ENCODE measurements around the gene TBC1D22A.

Gene TBC1D22A

DNA sequence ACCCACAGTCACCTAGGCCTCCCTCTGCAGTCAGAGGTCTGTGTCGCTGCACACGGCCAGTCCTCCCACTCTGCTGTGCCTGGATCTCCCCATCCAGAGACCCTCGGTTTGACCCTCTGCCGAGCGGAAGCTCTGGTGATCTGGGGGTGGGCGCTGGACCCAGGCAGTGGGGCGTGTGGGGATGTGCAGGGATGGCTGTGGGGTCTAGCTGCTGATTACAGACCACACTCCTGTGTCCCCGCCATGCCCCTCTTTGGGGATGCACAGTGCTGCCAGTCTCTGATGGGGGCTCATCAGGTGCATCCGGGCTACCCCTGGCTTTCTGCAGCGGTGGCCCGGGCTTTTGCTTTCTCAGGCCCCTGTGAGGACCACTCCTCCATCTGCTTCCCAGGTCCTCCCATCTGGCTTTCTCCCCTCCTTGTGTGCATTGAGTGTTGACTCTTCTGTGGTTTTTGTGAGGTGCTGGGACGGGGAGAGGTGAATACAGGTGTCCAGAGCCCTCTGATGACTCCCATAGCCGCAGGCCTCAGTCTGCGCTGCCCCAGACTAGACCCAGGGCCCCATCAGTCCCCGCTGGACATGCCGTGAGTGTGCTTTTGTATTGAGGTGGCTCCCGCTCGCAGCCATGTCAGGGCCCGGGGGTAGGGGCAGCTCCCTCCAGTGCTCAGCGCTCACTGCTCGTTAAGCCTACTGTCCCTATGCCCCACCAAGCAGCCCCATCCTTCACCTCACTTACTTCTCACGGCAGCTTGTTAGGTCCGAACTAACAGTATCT lies 251.6 kb downstream of the TBC1D22A start:
- DNase-seq (ENCODE audit: low read depth in 2 of 2), result no peak

DNA sequence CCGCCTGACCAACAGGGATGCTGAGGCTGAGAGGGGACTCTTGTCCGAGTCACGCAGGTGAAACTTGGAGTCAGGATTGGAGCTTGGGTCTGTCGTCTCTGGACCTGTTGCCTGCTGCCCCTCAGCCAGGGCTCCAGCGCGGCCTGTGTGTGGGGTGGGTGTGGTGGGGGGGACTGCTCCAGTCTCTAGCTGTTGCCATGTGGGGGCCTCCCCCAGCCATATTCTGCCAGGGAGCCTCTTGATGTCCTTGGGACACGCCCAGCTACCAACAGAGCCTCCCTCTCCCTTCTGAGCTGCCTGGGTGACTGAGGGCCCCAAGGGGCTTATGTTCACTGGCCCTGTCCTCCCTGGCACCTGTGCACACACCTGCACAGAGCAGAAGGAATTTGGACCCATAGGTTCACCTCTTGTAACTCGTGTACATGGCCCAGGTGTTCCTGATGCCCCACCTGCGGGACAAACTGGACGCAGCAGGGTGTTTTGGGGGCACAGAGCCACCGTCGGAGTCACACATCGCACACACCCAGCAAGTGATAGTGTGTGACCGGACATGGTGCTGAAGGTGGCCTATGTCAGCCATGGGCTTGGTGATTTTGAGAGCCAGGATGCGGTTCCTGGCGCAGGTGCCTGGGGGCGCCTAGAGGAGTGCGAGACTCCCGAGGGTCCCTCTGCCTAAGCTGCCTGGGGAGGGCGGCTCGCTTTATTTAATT lies 252.3 kb downstream of the TBC1D22A start:
- no peak for DNase-seq (ENCODE audit: low read depth in 2 of 2)

DNA sequence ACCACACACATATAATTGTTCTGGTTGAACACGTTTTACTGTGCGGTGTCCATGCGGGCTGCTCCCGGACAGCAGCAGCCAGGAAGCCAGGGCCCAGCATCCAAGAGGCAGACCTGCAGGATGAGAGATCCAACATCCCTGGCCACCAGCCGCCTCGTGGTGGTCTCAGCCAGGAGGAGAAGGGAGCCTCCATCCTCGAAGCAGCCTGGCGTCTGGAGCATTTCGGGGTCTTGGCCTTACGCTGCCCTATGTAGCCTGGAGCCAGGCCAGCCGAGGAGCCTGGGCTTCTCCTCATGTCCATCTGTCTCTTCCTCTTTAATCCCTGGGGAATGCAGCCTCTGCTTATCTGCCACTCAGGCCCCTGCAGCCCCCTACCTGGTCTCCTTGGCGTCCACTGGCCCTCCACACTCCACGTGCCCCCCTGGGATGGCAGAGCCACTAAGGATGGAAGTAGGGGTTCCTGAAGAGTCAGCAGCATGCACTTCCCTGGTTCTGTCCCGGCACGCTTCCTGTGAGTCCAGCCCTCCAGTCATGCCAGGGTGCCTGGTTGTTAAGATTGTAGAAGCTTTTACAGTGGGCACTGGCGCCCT lies 253.2 kb downstream of the TBC1D22A start:
- DNase-seq (ENCODE audit: low read depth in 2 of 2), result no peak

DNA sequence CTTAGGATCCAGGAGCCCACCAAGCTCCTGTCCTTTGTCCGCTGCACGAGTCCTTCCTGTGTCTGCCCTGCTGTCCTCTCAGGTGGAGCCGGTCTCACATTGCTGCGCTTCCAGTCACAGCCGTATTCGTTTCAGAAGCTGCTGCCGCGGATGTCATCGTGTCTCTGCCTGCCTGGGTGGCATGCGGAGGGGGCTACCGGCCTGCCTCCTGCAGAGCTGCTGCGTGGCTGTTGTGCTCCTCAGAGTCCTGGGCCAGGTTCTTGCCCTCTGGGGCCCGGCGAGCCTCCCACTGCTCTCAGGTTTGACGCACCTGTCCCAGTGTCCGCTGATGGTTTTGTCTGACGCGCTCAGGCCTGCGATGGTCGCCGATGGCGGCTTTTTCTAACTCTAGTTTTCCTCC lies 254.2 kb downstream of the TBC1D22A start:
- DNase-seq (ENCODE audit: low read depth in 2 of 2), result no peak

DNA sequence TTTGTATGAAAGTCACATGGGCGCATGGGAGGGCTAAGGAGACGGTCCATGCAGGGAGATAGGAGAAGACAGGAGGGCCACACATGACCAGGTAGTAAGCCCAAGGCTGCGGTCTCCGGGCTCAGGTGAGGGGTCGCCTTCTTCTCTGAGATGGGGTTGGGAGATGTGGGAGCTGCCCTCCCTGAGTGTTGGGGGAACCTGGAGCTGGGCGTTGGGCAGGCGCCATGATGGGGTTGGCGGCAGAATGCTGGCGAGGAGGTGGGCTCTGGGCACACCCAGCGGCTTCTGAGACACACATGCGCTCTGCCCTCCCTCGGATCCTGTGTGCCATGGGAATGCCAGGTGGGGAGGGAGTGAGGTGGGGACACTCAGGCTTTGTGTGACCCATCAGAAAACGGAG lies 254.8 kb downstream of the TBC1D22A start:
- DNase-seq (ENCODE audit: low read depth in 2 of 2), result no peak

DNA sequence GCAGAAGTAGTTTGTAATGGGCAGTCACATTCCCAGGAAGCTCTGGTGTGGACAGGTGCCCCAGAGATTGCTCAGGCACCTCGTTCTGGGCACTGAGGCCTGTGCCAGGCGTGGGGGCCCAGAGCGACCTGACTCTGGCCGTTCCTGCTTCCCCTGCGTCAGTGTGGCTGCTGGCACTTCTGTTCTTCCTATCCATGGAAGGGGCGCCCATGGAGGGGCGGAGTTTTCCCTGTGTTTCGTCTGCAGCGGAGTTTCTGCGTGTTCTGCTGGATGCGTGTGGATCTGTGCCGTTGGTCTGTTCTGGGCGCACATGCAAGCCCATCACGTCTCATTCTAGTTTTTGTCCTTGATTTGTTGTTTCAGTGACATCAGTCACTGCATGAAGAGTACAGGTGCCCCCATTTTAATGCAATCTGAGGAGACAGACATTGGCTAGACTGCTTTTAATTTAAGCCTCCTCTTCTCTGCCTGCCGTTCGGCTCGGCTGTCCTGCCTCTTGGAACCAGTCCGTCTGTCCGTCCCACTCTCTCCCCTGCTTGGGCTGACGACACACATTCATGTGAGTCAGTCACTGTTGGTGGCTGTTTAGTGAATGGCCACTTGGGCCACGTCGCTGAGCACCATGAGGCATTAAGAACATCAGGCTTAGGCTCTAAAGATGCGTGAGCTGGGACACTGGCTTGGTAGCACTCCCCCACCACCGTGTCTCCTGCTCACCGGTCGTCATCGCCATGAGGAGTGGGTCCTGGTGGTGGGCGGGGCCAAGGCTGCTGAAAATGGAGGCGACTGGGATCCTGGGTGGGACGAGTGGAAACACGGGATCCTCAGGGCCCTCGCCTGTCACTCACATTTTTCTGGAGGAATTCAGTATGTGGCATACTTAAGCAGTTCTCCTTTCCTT lies 255.8 kb downstream of the TBC1D22A start:
- no peak for DNase-seq (ENCODE audit: low read depth in 2 of 2)

DNA sequence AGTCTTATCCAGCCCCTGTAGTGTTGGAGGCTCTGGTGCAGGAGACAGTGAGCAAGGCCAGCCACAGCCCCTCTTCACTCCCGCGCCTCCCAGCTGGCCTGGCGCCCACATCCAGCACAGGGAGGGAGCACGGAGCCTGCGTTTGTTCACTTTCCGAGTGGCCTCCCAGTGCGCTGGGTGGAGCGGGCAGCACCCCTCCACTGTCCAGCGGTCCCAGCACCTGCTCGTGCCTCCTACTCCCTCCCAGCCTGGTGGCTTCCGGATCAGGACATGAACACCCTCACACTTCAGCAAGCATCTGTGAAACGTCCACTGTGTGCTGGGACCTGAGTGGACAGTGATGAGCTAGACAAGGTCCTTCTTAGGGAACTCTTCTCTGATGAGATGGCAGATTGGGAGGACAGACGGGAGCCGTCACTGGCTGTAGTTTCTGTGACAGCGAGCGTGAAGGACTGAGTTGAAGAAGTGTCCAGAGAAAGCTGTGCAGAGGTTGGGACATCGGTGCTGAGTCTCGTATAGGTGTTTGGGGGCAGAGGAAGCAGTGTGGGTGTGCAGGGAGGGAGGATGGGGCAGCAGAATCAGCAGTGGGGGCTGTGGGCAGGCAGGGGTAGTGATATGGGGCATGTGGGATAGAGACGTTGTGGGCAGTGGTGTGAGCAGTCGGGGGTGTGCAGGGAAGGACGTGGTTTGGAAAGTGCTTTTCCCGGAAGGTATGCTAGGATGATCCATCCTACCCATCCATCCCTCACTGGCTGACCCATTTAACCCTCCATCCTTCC lies 256.8 kb downstream of the TBC1D22A start:
- DNase-seq (ENCODE audit: low read depth in 2 of 2), result no peak

DNA sequence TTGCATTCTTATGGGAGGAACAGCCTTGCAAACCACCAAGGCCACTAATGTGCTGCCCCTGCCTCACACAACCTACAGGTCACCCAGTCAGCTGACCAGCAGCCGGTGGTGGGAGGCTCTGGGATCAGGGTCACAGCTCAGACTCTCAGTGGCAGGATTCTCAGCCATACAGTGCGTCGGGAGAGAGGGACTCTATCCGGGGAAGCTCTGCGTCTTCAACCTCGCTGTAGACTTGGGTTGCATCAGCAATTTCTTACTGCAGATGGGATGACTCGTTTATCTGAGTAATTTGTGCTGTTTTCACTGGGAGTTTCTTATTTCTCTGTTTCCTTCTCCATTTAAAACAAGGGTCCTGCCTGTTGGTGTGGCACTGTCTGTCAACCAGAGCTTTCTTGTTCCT lies 257.7 kb downstream of the TBC1D22A start:
- no peak for DNase-seq (ENCODE audit: low read depth in 2 of 2)

DNA sequence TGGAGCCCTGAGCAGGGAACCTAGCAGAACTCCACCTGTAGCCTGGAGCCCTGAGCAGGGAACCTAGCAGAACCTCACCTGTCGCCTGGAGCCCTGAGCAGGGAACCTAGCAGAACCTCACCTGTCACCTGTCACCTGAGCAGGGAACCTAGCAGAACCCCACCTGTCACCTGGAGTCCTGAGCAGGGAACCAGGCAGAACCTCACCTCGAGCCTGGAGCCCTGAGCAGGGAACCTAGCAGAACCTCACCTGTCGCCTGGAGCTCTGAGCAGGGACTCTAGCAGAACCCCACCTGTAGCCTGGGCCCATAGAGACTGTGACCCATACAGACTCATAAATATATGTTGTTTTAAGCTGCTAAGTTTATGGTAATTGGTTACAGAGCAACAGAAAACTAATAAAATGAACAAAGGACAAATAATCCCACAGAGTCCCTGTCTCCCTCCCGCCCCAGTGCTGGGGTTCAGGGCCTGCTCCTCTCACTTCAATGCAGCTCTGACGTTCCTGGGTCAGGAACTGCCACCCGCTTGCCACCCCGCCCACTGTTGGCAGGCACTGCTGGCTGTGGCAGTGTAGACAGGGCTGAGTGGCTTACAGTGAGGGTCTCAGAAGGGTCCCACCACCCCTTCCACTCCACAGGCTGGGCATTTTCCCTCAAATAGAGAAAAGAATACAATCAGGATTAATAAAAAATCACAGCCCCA lies 259.1 kb downstream of the TBC1D22A start:
- no peak for DNase-seq (ENCODE audit: low read depth in 2 of 2)

DNA sequence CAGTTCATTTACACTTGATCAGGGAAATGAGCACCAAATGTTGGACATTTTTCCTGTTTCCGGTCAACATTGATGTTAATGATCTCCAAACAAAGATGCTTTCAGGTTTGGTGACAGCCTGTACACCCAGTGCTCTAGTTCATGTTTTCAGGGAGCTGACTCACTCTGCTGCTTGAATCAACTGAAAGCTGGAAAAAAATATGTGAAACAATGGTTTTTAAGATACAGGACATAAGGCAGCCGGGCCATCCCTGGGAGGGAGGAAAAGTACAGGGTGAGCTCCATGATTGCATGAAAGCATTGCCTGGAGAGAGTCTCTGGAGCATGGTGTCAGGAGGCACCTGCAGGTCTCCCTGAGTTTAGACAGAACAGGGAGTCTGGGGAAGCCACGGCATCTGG lies 259.6 kb downstream of the TBC1D22A start:
- DNase-seq (ENCODE audit: low read depth in 2 of 2), result no peak

DNA sequence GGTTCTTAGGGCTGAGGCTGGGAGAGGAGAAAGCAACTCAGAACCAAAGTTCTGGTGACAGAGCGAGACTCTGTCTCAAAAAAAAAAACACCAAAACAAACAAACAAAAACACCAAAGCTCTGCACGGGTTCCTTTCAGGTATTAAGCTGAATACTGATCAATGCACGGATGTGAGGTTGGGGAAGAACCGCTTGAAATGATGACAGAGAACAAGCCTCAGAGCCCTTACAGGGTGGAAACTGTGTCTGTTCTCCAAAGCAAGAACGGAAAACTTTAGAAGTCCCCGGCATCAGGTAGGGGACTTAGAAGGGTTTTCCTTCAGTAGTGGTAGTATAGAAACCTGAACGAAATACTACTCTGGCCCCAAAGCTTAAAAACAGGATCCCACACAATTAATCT lies 260.0 kb downstream of the TBC1D22A start:
- DNase-seq (ENCODE audit: low read depth in 2 of 2), result no peak

DNA sequence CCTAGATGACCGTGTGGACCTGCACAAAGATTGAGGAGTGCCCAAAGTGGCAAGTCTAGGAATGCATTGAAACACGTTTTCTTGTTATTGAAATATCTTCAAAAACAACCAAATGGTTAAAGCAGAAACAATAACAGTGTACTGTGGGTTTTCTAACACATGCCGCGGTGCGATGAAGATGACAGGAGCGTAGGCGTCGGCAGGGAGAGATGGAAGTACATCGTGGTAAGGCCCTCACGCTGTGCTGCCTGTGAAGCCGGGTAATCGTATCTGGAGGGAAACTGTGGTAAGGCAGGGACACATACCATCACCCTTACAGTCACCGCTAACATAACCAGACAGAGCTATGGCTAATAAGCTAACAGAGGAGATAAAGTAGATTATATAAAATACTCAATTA lies 261.4 kb downstream of the TBC1D22A start:
- no peak for DNase-seq (ENCODE audit: low read depth in 2 of 2)

DNA sequence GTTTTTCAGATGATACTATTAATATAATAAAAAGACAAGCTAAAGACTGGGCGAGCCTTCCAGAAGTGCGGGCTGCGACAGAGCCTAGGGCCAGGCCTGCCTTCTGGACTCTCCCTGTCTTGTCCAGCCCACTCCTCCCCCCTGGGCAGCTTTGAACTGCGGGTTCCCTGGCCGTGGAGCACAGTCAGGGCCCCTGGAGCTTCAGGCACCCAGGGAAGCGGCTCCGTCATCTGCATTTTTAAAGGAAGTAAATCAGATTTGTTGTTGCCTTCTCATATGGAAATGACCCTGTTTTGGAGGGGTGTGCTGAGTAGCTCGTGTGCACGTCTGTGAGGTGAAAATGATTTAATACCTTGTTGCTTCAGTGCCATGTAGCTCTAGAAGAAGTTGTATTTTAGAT lies 265.3 kb downstream of the TBC1D22A start:
- no peak for DNase-seq (ENCODE audit: low read depth in 2 of 2)

DNA sequence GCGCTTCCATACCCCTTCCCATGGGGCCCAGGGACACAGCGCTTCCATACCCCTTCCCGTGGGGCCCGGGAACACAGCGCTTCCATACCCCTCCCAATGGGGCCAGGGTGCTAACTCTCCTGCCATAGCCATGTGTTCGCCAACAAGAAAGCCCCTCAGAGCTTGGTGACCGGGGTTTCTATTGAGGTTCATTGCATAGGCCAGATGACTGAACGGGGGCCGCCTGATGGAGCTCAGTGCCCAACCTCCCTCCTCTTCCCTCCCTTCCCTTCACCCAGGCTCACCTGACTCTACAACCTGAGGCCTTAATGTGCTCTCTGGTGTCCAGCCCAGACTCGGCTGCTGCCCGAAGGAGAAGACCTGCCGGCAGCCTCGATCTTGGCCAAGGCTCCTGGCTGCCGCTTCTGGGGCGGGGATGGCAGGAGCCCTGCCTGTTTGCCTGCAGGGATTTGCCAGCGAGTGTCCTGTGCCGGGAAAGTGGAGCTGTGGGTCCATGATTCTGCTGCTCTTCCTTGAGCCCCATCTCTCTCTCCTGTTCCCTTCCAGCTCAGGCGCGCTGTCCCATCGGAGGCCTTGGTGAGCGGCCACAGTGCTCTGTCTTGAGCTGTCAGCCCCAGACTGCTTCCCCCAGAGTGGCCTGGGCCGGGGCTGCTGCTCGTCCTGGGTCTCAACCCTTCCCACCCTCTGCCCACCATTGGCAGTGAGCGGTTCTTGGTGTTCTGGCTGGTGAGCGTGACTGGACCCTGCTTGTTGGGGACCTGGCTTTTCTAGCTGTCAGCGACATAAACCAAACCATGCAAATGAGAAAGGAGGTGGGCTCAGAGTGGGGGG lies 267.0 kb downstream of the TBC1D22A start:
- DNase-seq (ENCODE audit: low read depth in 2 of 2), result no peak

DNA sequence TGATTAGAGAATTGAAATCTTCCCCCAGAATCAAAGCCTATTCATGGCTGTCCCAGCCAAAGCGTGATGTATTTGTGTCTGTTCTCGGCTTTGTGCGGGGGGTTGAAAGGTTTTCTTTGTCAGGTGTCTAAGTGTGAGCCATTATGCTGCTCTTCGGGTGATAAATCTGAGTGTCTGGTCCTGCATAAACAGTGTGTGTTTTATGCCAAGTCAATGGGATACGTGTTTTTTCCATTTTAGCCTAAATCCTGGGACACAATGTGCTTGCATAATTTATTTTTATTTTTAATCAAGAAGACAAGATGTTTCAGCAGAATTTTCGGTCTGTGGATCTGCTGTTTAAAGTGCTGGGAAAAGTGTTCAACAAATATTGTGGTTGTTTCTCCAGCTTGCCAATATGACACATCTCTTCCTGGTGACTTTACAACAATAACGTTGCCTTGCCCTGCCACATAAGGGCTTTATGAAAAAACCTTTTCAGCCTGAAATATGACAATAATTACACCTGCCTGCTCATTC lies 267.8 kb downstream of the TBC1D22A start:
- DNase-seq (ENCODE audit: low read depth in 2 of 2), result no peak

DNA sequence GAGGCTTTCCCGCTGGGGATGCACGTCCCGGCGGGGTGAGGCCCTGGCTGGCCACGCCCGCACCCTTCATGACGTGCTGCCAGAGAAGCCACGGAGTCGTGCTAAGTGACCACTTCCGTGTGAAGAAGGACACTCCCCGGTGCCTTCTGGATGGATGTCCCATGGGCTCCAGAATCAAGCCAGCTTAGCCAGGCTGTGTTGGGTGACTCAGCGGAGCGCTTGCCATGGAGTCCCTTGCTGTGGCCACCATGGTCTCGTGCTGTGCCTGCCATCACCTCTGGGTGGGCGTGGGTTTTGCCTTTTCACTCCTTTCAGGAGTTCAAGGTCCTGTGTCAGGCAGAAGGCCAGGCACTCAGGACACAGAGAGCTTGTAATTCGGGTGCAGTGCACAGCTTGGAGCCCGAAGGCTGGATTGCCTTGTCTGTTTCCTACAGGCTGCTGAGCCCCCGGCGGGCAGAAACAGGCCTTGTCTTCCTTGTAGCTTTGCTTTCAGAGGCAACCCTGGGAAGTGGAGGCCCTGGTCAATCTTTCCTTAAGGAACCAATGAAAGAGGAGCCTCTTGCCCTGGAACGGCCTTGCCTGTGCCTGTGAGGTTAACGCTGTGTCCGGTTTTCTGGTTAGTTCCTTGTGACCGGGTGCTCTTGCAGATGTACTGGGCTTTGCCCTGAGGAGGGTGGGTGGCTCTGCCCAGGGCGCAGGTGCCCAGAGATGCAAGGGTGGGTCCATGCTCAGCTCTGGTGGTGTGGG lies 268.6 kb downstream of the TBC1D22A start:
- no peak for DNase-seq (ENCODE audit: low read depth in 2 of 2)

DNA sequence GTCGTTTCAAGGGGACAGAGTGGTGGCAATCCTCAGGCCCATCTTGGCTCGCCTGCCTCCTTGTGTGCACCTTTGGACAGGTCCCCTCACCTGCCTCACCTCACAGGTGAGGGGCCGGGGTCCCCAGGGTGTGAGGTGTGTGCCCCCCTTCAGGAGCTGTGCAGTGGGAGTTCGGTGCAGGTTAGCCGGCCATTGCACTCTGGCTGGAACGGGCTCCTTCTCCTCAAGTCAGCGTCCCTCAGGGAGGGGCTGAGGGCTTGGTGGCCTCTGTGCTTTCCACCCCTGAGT lies 269.1 kb downstream of the TBC1D22A start:
- no peak for DNase-seq (ENCODE audit: low read depth in 2 of 2)

DNA sequence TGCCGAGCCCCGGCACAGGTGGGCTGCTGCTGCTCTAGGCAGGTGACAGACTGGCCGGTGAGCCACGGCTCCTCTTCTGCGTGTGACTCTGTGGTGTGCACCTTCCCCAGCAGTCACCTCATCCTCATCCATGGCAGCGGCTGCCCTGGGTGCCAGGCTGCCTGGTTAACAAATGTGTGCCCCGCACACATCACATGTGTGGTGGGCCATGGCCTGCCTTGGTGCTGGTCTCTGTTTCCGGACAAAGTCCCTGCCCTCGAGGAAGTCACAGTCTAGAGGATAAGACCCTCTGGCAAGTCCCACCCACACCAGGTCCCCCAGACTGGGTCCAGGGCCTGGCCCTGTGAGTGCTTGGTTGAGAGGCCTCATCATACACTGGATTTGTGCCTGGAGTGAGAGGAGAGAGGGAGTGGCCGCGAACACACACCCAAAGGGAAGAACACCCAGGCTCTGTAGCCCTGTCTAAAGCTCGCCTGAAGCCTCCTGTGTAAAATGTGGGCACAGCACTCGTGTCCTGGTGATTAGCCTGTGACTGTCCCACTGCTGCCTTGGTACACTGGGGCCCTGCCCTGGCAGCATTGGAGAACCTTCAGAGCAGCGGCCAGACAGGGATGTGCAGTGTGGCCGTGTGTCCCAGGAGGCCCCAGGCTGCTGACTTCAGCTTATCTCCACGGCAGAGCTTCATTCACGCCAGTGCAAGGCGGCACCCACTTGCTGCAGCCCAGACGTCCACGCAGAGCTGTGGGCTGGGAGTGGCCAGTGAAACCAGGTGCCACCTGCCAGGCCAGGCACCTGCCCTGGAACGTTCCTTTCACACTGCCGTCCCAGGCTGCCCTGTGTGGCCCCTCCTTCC lies 269.9 kb downstream of the TBC1D22A start:
- DNase-seq (ENCODE audit: low read depth in 2 of 2), result no peak

Measured in stimulated activated CD4-positive, alpha-beta T cell treated with anti-CD3 and anti-CD28 coated beads, Interleukin-12 subunit alpha, Interleukin-12 subunit beta, amount 100 ng/mL, for 24 hours (primary cell).